B cell (primary cell): ENCODE results near the gene ARHGAP23. TPM values are rescaled to one million over a fixed set of nuclear protein-coding genes. Genes with fewer than 3 reads are reported as not detected.

Experiments used
- ATAC-seq: fragments of 200-7000 bp; cut with Tn5 transposase; one replicate; pipeline ENCODE4 v1.10.0; 2021; ENCODE audit warnings: low read depth, mild to moderate bottlenecking, moderate number of reproducible peaks, moderate library complexity
- CTCF ChIA-PET: fragments of 350-600 bp; sonication (Branson Sonifier 250); formaldehyde crosslinking; loops from one replicate; lab custom pipeline; 2021; ENCODE audit warnings: antibody characterized with exemption, inconsistent platforms; lab: Charles Lee
- POLR2A ChIA-PET: fragments of 350-600 bp; sonication (Branson Sonifier 250); formaldehyde crosslinking; loops from one replicate; lab custom pipeline; 2021; ENCODE audit warnings: antibody characterized with exemption; lab: Charles Lee
- DNase-seq: peaks from one replicate; pipeline ENCODE4 v3.0.0; 2013
- H2AFZ ChIP-seq: 2 replicates; pipeline ENCODE4 v1.6.1; 2012; ENCODE audit warnings: mild to moderate bottlenecking, low read depth, low read length; ENCODE audit not compliant: insufficient read depth, poor library complexity, severe bottlenecking
- H3K27ac ChIP-seq, 2 donors: 1 replicate in 1 of 2; 2 replicates in 1 of 2; pipeline ENCODE4 v1.5.1; 2012 to 2013; ENCODE audit warnings: low read length in 2 of 2, mild to moderate bottlenecking in 2 of 2, moderate library complexity in 1 of 2
- H3K27me3 ChIP-seq, 4 experiments: fragments of 200-600 bp in 1 of 4; sonication (generic) in 1 of 4; replicated peaks in 1 of 4; 1 replicate in 2 of 4; 2 replicates in 2 of 4; pipeline versions ENCODE4 v1.6.1 to v1.7.0; 2013 to 2016; ENCODE audit warnings: low read length in 3 of 4, mild to moderate bottlenecking in 2 of 4, mixed read lengths in 1 of 4, moderate library complexity in 1 of 4; ENCODE audit not compliant: insufficient read depth in 4 of 4, control insufficient read depth in 3 of 4; ENCODE audit errors: control extremely low read depth in 1 of 4
- H3K36me3 ChIP-seq, 2 experiments: replicated peaks in 1 of 2; 1 replicate in 1 of 2; 2 replicates in 1 of 2; pipeline versions ENCODE4 v1.6.1 to v1.7.1; 2013; ENCODE audit warnings: low read length in 1 of 2; ENCODE audit not compliant: insufficient read depth in 2 of 2, control insufficient read depth in 1 of 2; ENCODE audit errors: control extremely low read depth in 1 of 2, extremely low read depth in 1 of 2
- H3K4me1 ChIP-seq, 2 donors: fragments of 200-600 bp in 1 of 2; sonication (generic) in 1 of 2; 1 replicate in 1 of 2; 2 replicates in 1 of 2; pipeline versions ENCODE4 v1.5.1 to v1.6.1; 2013 to 2017; ENCODE audit warnings: low read length in 2 of 2; ENCODE audit not compliant: control insufficient read depth in 2 of 2, insufficient read depth in 2 of 2
- H3K4me2 ChIP-seq: replicated peaks from 2 replicates; pipeline ENCODE3; 2012; ENCODE audit warnings: mild to moderate bottlenecking, low read depth, low read length; ENCODE audit not compliant: poor library complexity, severe bottlenecking
- H3K4me3 ChIP-seq, 5 experiments: fragments of 200-600 bp in 1 of 5; sonication (generic) in 1 of 5; 1 replicate in 3 of 5; 2 replicates in 2 of 5; pipeline versions ENCODE4 v1.5.1 to v1.7.0; 2011 to 2016; ENCODE audit warnings: low read length in 4 of 5, mild to moderate bottlenecking in 4 of 5, low read depth in 2 of 5, control low read depth in 1 of 5, moderate library complexity in 1 of 5; ENCODE audit not compliant: insufficient read depth in 1 of 5; ENCODE audit errors: control extremely low read depth in 1 of 5, extremely low read depth in 1 of 5
- H3K79me2 ChIP-seq: fragments of 200-600 bp; sonication (generic); one replicate; pipeline ENCODE4 v1.6.0; 2016; ENCODE audit warnings: low read length; ENCODE audit not compliant: control insufficient read depth, insufficient read depth
- H3K9ac ChIP-seq: fragments of 200-600 bp; sonication (generic); 2 replicates; pipeline ENCODE4 v1.6.1; 2017; ENCODE audit warnings: mild to moderate bottlenecking, low read length, moderate library complexity
- H3K9me3 ChIP-seq, 3 donors: one replicate each; pipeline versions ENCODE4 v1.6.1 to v1.7.1; 2013; ENCODE audit warnings: low read length in 2 of 3; ENCODE audit not compliant: control insufficient read depth in 2 of 3, insufficient read depth in 1 of 3; ENCODE audit errors: control extremely low read depth in 1 of 3
- H4K20me1 ChIP-seq: 2 replicates; pipeline ENCODE4 v1.6.0; 2012; ENCODE audit warnings: mild to moderate bottlenecking, low read length; ENCODE audit not compliant: insufficient read depth, control insufficient read depth, poor library complexity, severe bottlenecking
- H3K27ac Mint-ChIP-seq: one replicate; pipeline ENCODE4 v1.8.0; 2021; ENCODE audit warnings: mixed read lengths
- H3K27me3 Mint-ChIP-seq: one replicate; pipeline ENCODE4 v1.8.0; 2021; ENCODE audit warnings: mixed read lengths
- H3K4me1 Mint-ChIP-seq: one replicate; pipeline ENCODE4 v1.8.0; 2021; ENCODE audit warnings: mixed read lengths
- H3K4me3 Mint-ChIP-seq: one replicate; pipeline ENCODE4 v1.8.0; 2021; ENCODE audit warnings: mixed read lengths
- H3K9me3 Mint-ChIP-seq: one replicate; pipeline ENCODE4 v1.8.0; 2022; ENCODE audit warnings: mixed read lengths; ENCODE audit not compliant: insufficient read depth
- CTCF ChIP-seq: fragments of 200-600 bp; IDR thresholded peaks from one replicate; pipeline ENCODE4 v1.8.0; 2022; ENCODE audit warnings: antibody characterized with exemption, mild to moderate bottlenecking
- EZH2 ChIP-seq: IDR thresholded peaks from 2 replicates; pipeline ENCODE4 v1.6.1; 2012; ENCODE audit warnings: borderline replicate concordance, low read depth, mild to moderate bottlenecking, moderate library complexity, low read length; ENCODE audit not compliant: insufficient read depth, poor library complexity, severe bottlenecking
- WGBS: methylation state at CpG from one replicate; pipeline ENCODE4 v1.1.5; 2013; ENCODE audit warnings: missing lambda C conversion rate; ENCODE audit not compliant: insufficient coverage; 5-methylcytosine and 5-hydroxymethylcytosine counted together
- intact Hi-C: fragments of 100-400 bp; cut with micrococcal nuclease; formaldehyde crosslinking; loops from one replicate; pipeline ENCODE4 v1.10.0; 2022
- polyA plus RNA-seq: library from polyadenylated mRNA; depleted of rRNA; stranded (reverse); fragments of >200 nt; gene quantifications from 2 replicates; pipeline ENCODE4 v1.2.3, GENCODE V29; 2012
- total RNA-seq, 2 donors: library from RNA; stranded (reverse); fragments of 120-200 nt in 1 of 2; gene quantifications; 1 replicate in 1 of 2; 2 replicates in 1 of 2; pipeline versions ENCODE4 v1.2.3 to v1.2.4, GENCODE V29; 2013 to 2022

ARHGAP23 gene
- total and polyA plus RNA-seq, 2 donors (not counting 1 experiment from before 2014, with no cell fraction given), result 0.07 to 0.12 TPM

GRCh38 chr17:38561416-38562214, 133.4 kb downstream of the ARHGAP23 start:
- POLR2A ChIA-PET, result no interaction called here
- H3K27me3 ChIP-seq, result peaks cover 0 to 65% (median 50%) of the 10 kb centered on the region in 4 experiments
- intact Hi-C loops, result no loop called here

More at GRCh38 chr17:38561416-38562214, 133.4 kb downstream of the ARHGAP23 start:
- DNase-seq (peak; percentile 44), ATAC-seq (no peak)
- Histone ChIP-seq H3K9ac (no peak overlapping the region), H3K4me3 (no peak overlapping the region), H4K20me1 (peaks cover 6% of the 10 kb centered on the region), H3K4me1 (peaks cover 43 to 52% of the 10 kb centered on the region in 2 donors), H3K79me2 (no peaks in the 10 kb centered on the region), H3K27ac (no peak overlapping the region), H3K9me3 (peaks cover 0 to 41% (median 1%) of the 10 kb centered on the region in 3 donors), H3K36me3 (no peaks in the 10 kb centered on the region), H3K4me2 (peak overlapping the region; percentile 29), H2AFZ (no peak overlapping the region)
- peaks cover 41% of the 10 kb centered on the region for H3K4me1 Mint-ChIP-seq
- no peak overlapping the region for H3K27ac Mint-ChIP-seq
- peaks cover 34% of the 10 kb centered on the region for H3K27me3 Mint-ChIP-seq
- 11% methylated on average over 105 of the region's 105 CpGs for WGBS
- CTCF ChIA-PET, result interaction anchor here (8.7 to 9.1 kb wide), 2 partner anchors 23 to 103 kb away, joined by 161 to 196 read pairs; no protein-coding TSS in a partner anchor
- no peaks in the 10 kb centered on the region for H3K9me3 Mint-ChIP-seq
- no peak overlapping the region for H3K4me3 Mint-ChIP-seq
- TF ChIP-seq EZH2, result no peak
- no peak for TF ChIP-seq CTCF

Other genes starting within 250 kb of the ARHGAP23 start
- gene TBC1D3, start 235.9 kb upstream of the ARHGAP23 start, total RNA-seq, result 1.7 and 13.2 TPM in 2 replicates
- 0.71 TPM in 1 of 2 replicates, not detected in the other for gene TBC1D3, start 235.9 kb upstream of the ARHGAP23 start, polyA plus RNA-seq
- 17.6 and 20.2 TPM in 2 replicates for gene MRPL45, start 131.3 kb upstream of the ARHGAP23 start, total RNA-seq
- 13.1 and 13.5 TPM in 2 replicates for gene MRPL45, start 131.3 kb upstream of the ARHGAP23 start, polyA plus RNA-seq
- gene GPR179, start 84.5 kb upstream of the ARHGAP23 start, total RNA-seq, result 0.10 TPM in 1 of 2 replicates, not detected in the other
- 0.01 TPM in 2 replicates for gene GPR179, start 84.5 kb upstream of the ARHGAP23 start, polyA plus RNA-seq
- 20.8 and 23.3 TPM in 2 replicates for gene SOCS7, start 76.6 kb upstream of the ARHGAP23 start, total RNA-seq
- gene SOCS7, start 76.6 kb upstream of the ARHGAP23 start, polyA plus RNA-seq, result 6.2 and 9.4 TPM in 2 replicates
- gene SRCIN1, start 177.5 kb downstream of the ARHGAP23 start, total RNA-seq, result 0.44 and 0.66 TPM in 2 replicates
- gene SRCIN1, start 177.5 kb downstream of the ARHGAP23 start, polyA plus RNA-seq, result 0.30 and 1.1 TPM in 2 replicates
- gene EPOP, start 246.5 kb downstream of the ARHGAP23 start, total RNA-seq, result 0.97 and 1.2 TPM in 2 replicates
- gene EPOP, start 246.5 kb downstream of the ARHGAP23 start, polyA plus RNA-seq, result 0.62 and 0.66 TPM in 2 replicates